ENCODE results near the gene SGCE. TPM values are rescaled to one million over a fixed set of nuclear protein-coding genes. Genes with fewer than 3 reads are reported as not detected.

Gene SGCE
- total RNA-seq, 3 donors from 2014 or later, result 6.8 to 70.2 (median 6.8) TPM

- no peaks in the 10 kb centered on the region for H3K36me3 ChIP-seq (ENCODE audit: low read depth)
- no peaks in the 10 kb centered on the region for H3K4me1 ChIP-seq (ENCODE audit: low read depth)
- H3K9me3 ChIP-seq, result no peaks in the 10 kb centered on the region
- TF ChIP-seq CTCF (IDR thresholded peaks at IDR 0.05), result no peak
- no peak for DNase-seq
- no peak for ATAC-seq
- intact Hi-C loops (cut with DNase I, micrococcal nuclease), result no loop called here
- no peak overlapping the region for H3K4me3 ChIP-seq
These were observed 23.5 kb downstream of the SGCE start for GRCh38 chr7:94632338-94633013.

GRCh38 chr7:94630855-94631254 lies 25.1 kb downstream of the SGCE start:
- Histone ChIP-seq H3K4me1 (ENCODE audit: low read depth) (no peaks in the 10 kb centered on the region), H3K4me3 (no peak overlapping the region), H3K36me3 (ENCODE audit: low read depth) (no peaks in the 10 kb centered on the region), H3K9me3 (no peaks in the 10 kb centered on the region)
- no peak for TF ChIP-seq CTCF (IDR thresholded peaks at IDR 0.05)
- no peak for DNase-seq
- no peak for ATAC-seq
- intact Hi-C loops (cut with DNase I, micrococcal nuclease), result no loop called here

GRCh38 chr7:94623820-94624219 lies 32.1 kb downstream of the SGCE start:
- intact Hi-C loops (cut with DNase I, micrococcal nuclease), result no loop called here
- Histone ChIP-seq H3K4me1 (ENCODE audit: low read depth) (no peaks in the 10 kb centered on the region), H3K36me3 (ENCODE audit: low read depth) (no peaks in the 10 kb centered on the region), H3K9me3 (no peaks in the 10 kb centered on the region), H3K4me3 (no peak overlapping the region)
- ATAC-seq, result no peak
- TF ChIP-seq CTCF (IDR thresholded peaks at IDR 0.05), result no peak
- DNase-seq, result no peak

- Histone ChIP-seq H3K4me1 (ENCODE audit: low read depth) (no peaks in the 10 kb centered on the region), H3K36me3 (ENCODE audit: low read depth) (no peaks in the 10 kb centered on the region), H3K9me3 (no peaks in the 10 kb centered on the region), H3K4me3 (no peak overlapping the region)
- intact Hi-C loops (cut with DNase I, micrococcal nuclease), result no loop called here
- no peak for ATAC-seq
- no peak for TF ChIP-seq CTCF (IDR thresholded peaks at IDR 0.05)
- DNase-seq, result no peak
These were observed 34.8 kb downstream of the SGCE start for GRCh38 chr7:94621120-94621519.

GRCh38 chr7:94620703-94621118 lies 35.2 kb downstream of the SGCE start:
- DNase-seq (peak; percentile 23 to 60 (median 34)), ATAC-seq (peak; percentile 95)
- TF ChIP-seq CTCF (IDR thresholded peaks at IDR 0.05), result no peak
- Histone ChIP-seq H3K4me3 (no peak overlapping the region), H3K9me3 (no peaks in the 10 kb centered on the region), H3K4me1 (ENCODE audit: low read depth) (no peaks in the 10 kb centered on the region), H3K36me3 (ENCODE audit: low read depth) (no peaks in the 10 kb centered on the region)
- intact Hi-C loops (cut with DNase I, micrococcal nuclease), result no loop called here

GRCh38 chr7:94618126-94618525 lies 37.8 kb downstream of the SGCE start:
- Histone ChIP-seq H3K4me3 (no peak overlapping the region), H3K4me1 (ENCODE audit: low read depth) (no peaks in the 10 kb centered on the region), H3K9me3 (no peaks in the 10 kb centered on the region), H3K36me3 (ENCODE audit: low read depth) (no peaks in the 10 kb centered on the region)
- no peak for TF ChIP-seq CTCF (IDR thresholded peaks at IDR 0.05)
- no peak for ATAC-seq
- DNase-seq, result no peak
- intact Hi-C loops (cut with DNase I, micrococcal nuclease), result no loop called here

All from mucosa of descending colon (tissue), 3 donors.